Medulla oblongata (tissue), 1 donor: ENCODE measurements around the gene FGF11.
"Not testable (repeated sequence)": the region's sequence is repeated elsewhere in the genome, so short reads cannot be mapped to it uniquely, and the experiment has no call there.

Experiments
- DNase-seq: peaks from one replicate; pipeline ENCODE4 v3.0.0-alpha.2; 2015; ENCODE audit errors: extremely low spot score

Gene FGF11

GRCh38 chr17:7460850-7461660 lies 21.7 kb downstream of the FGF11 start:
- no peak for DNase-seq

DNA sequence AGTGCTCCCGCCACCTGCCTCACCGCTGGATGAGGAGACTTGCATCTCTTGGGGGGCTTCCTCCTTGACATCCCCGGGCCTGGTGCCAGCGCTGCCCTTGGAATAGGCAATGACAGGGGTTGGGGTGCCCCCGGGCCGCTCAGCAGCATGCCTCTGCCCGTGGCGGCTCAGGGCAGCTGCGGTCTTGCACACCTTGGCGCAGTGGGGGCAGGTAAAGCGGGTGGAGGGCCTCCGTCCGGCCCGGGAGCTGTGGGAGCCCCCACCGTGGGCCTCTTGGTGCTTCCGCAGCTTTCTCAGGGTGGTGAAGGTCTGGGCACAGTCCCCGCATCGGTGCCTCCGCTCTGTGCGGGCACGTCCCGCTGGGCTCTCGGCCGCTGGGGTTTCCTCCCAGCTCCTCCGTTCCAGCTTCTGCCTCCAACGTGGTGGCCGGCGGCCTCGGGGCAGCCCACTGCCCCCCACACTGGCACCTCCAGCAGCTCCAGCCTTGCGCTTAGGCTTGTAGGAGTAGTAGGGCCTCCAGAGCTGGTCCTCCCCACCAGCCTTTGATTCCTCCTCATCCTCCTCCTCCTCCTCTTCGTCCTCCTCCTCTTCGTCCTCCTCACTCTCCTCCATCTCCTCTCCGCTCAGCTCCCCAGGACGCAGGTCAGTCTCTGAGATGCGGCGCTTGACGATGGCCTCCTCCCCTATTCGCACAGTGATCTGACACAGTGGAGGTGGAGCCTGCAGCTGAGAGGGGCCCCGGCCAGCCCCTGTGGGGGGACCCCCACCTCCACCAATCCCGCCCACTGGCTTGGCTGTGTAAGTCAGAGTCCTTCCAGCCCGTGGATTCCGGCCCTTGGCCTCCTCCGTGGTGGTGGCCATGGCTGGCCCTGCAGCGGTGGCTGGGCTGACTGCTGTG lies 23.4 kb downstream of the FGF11 start:
- DNase-seq: no peak

GRCh38 chr17:7463372-7463846 lies 24.1 kb downstream of the FGF11 start:
- DNase-seq: no peak

DNA sequence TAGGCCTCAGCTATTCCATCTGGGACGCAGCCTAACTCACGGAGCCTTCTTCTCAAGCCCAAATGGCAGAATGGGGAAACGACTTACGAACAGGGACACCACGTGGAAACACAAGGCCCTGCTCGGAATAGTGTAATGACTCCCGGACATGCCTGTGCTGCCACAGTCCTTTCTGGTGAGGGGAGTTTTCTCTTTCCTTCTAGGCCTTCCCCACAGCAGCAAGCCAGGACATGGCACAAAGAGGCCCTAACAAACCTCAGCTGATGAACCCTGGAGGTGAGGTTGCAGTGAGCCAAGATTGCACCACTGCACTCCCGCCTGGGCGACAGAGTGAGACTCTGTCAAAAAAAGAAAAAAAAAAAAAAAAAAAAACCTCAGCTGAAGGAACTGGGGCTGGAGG lies 24.8 kb downstream of the FGF11 start:
- DNase-seq: no peak

DNA sequence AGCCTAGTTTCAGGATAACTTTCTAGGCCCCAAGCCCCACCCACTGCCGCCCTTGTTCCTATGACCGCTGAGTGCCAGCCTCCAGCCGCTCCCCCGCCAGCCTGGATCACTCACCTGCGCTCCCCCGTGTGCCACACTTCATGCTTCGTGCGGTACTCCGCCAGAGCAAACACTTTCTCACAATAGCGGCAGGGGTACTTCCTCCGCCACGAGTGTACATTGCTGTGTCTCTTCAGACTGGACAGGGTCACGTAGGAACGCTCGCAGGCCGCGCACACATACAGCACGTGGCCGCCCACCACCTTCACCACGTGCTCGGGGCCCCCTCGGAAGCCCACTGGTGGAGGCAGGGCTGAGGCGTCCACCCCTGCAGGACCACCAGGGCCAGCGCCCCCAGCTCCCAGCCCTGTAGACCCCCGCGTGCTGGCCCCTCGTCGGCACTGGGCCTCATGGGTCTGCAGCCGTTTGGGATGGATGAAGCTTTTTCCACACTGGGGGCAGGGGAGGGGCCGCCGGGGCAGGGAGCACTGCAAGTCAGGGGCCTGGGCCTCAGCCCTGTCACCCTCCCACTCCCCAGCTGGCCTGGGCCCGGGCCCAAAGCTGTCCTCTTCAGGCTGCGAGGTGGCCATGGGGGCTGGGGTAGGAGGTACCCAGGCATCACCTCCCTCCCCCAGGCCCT lies 26.4 kb downstream of the FGF11 start:
- no peak for DNase-seq

GRCh38 chr17:7466318-7466638 lies 27.0 kb downstream of the FGF11 start:
- no peak for DNase-seq

GRCh38 chr17:7466639-7467341 lies 27.5 kb downstream of the FGF11 start:
- no peak for DNase-seq

DNA sequence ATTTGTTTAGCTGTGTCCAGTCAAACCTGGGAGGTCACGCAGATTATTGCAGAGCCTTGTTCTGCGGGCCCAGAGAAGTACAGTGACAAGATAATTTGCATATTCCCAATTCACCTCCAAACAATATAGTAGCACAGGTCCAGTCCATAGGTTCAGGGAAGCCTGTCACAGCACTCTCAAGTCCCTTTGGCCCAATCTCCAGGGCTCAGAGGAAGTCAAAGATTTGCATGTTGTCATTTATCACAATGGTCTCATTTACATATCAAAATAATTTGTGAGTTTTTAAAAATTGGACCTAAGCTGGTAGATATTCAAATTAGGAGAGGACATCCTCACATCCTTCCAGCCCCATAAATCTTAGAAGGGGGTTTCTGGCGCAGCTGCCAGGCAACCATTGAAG lies 28.2 kb downstream of the FGF11 start:
- no peak for DNase-seq

DNA sequence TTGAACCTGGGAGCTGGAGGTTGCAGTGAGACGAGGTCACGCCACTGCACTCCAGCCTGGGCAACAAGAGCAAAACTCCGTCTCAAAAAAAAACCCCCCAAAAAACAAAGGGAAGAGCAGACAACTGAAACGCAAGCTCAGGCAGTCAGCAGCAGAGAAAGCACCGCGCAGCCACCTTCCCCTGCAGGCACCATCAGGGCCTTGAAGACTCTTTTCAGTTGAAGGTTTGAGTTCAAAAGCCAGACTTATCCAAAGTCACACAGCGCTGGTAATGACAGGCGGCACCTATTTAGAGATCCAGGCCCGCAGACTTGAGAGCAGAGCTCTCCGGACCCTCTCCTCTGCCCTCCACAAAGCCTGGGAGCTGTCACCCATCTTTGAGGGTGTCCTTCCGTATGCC lies 29.0 kb downstream of the FGF11 start:
- DNase-seq: no peak

DNA sequence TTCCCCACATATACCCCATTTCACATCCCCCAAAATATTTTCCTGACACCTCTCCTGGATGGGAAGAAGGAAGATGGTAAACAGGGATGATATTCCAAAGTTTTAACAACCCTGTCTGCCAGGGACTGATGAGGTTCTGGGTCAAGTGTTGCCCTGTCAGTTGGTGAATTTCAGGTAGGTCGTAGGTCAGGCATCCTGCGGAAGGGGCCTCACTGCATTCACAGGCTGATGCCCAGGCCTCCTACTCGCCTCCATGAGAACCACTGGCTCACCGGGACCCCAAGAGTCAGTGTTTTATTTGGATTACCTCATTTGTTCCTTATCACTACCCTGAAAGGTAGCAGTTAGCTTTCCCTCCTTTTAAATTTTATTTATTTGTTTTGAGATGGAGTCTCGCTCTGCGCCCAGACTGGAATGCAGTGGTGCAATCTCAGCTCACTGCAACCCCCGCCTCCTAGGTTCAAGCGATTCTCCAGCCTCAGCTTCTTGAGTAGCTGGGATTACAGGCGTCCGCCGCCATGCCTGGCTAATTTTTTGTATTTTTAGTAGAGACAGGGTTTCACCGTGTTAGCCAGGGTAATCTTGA lies 29.6 kb downstream of the FGF11 start:
- DNase-seq: no peak

GRCh38 chr17:7469843-7470242 lies 30.5 kb downstream of the FGF11 start:
- not testable (repeated sequence) for DNase-seq

DNA sequence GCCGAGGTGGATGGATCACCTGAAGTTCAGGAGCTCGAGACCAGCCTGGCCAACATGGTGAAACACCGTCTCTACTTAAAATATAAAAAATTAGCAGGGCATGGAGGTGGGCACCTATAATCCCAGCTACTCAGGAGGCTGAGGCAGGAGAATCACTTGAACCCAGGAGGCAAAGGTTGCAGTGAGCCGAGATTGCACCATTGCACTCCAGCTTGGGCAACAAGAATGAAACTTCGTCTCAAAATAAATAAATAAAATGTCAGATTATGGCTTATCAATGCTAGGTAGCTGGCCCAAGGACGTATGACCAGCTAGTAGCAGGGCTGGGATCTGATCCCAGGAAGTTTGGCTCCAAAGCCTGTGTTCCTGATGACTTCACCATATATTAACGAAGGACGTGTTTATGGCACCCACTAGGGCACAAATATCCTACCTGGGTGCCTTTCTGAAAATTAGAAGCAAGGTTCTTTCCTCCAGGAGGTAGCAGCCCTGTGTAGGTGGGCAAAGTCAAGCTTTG lies 31.2 kb downstream of the FGF11 start:
- not testable (repeated sequence) for DNase-seq

GRCh38 chr17:7471729-7472128 lies 32.4 kb downstream of the FGF11 start:
- no peak for DNase-seq

DNA sequence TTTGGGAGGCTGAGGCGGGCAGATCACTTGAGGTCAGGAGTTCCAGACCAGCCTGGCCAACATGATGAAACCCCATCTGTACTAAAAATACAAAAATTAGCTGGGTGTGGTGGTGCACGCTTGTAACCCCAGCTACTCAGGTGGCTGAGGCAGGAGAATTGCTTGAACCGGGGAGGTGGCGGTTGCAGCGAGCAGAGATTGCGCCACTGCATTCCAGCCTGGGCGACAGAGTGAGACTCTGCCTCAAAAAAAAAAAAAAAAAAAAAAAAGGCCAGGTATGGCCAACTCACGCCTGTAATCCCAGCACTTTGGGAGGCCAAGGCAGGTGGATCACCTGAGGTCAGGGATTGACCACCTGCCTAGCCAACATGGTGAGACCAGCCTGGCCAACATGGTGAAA lies 35.5 kb downstream of the FGF11 start:
- not testable (repeated sequence) for DNase-seq

- DNase-seq: no peak
Measured at GRCh38 chr17:7475764-7476422, 36.6 kb downstream of the FGF11 start.

DNA sequence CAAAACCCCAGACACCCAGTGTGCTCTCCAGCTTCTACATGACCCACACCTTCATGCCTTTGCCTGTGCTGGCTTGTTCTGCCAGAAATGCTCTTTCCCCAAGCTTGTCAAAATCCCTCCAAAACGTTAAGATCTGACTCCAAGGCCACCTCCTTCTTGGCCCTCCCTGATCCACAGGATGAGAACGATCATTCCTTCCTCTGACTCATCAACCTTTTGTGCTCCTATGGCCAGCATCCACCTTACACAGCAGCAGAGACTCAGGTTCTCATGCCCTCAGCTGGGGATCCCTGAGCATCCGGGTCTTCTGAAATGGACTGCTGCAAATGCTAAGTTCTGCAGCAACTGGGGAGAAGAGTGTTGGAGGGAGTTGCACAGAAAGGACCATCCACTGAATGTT lies 37.2 kb downstream of the FGF11 start:
- no peak for DNase-seq

GRCh38 chr17:7476951-7477350 lies 37.6 kb downstream of the FGF11 start:
- DNase-seq: no peak

DNA sequence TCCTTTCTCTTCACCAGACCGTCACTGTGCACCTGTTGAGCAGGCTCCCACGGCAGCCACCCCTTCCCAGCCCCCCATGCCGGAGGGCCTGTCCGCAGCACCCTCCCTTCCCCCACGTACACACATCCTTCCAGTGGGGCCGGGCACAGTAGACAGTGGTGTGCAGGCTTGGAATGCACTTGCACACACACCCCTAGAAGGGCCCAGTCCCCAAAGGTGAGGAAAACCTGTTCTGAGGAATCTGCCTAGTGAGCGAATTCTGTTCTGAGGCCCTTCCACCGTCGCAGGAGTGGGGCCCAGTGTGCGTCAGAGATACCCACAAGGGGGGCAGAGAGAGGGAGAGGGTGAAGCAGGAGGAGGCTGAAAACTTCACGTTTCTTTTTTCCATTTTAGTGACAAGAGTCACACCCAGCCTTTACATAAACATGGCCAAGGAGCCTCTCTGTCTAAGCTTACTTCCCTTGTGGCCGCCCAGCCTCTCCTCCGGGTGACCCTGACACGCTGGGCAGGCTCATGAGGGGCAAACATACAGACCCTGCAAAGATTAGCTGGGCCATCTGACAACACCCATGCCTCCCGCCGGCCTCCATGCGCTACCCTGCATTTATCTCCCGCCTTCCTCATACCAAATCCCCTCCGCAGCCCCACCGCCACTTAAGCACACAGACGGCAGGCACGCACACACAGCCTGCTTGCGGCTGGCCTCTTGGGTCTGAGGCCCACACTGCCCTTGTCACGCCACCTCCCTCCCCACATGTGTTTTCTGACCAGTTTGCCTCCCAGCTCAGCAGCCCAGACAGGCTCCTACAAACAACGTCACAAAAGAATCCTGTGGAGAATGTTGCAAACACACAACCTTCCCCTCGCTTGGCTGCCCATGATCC lies 38.3 kb downstream of the FGF11 start:
- peak; percentile 71 for DNase-seq
